H1 (cell line): ENCODE data around the gene TMEM163. TPM values are rescaled to one million over a fixed set of nuclear protein-coding genes. Genes with fewer than 3 reads are reported as not detected.

Experiments used
- CTCF ChIA-PET: fragments of 300-600 bp; sonication (Branson Sonifier 250); formaldehyde crosslinking; loops from one replicate; lab custom pipeline; 2021; ENCODE audit not compliant: partially characterized antibody; lab: Charles Lee
- POLR2A ChIA-PET: fragments of 300-600 bp; sonication (Branson Sonifier 250); formaldehyde crosslinking; loops from one replicate; lab custom pipeline; 2021; ENCODE audit warnings: inconsistent platforms; ENCODE audit not compliant: partially characterized antibody; lab: Charles Lee
- DNase-seq, 2 experiments: peaks; one replicate each; pipeline versions ENCODE4 v3.0.0 to v3.0.0-alpha.2; 2010 to 2022; ENCODE audit warnings: low spot score in 2 of 2, low read depth in 1 of 2, mixed read lengths in 1 of 2
- FAIRE-seq: peaks from 2 replicates; lab custom pipeline; 2011; peaks lifted over from hg19 to GRCh38; lab: Jason Lieb, UNC
- H2AFZ ChIP-seq: 2 replicates; pipeline ENCODE4 v1.8.1; 2012; ENCODE audit warnings: low read length, inconsistent platforms
- H2AK5ac ChIP-seq: 2 replicates; pipeline ENCODE4 v1.6.1; 2013; ENCODE audit warnings: low read depth, low read length
- H2BK120ac ChIP-seq: replicated peaks from 2 replicates; pipeline ENCODE3; 2013; ENCODE audit warnings: low read depth, low read length, inconsistent platforms
- H2BK12ac ChIP-seq: 2 replicates; pipeline ENCODE4 v1.6.1; 2013; ENCODE audit warnings: low read depth, low read length
- H2BK15ac ChIP-seq: 2 replicates; pipeline ENCODE4 v1.6.1; 2013; ENCODE audit warnings: low read length
- H2BK20ac ChIP-seq: 2 replicates; pipeline ENCODE4 v1.6.1; 2013; ENCODE audit warnings: low read length
- H2BK5ac ChIP-seq: 2 replicates; pipeline ENCODE4 v1.6.1; 2013; ENCODE audit warnings: low read depth, low read length
- H3K14ac ChIP-seq: 2 replicates; pipeline ENCODE4 v1.6.1; 2013; ENCODE audit warnings: inconsistent platforms; ENCODE audit not compliant: insufficient read length
- H3K18ac ChIP-seq: 2 replicates; pipeline ENCODE4 v1.6.1; 2013; ENCODE audit warnings: low read length; ENCODE audit errors: extremely low read depth
- H3K23ac ChIP-seq: 2 replicates; pipeline ENCODE4 v1.6.1; 2013; ENCODE audit warnings: inconsistent platforms; ENCODE audit not compliant: insufficient read length
- H3K23me2 ChIP-seq: 2 replicates; pipeline ENCODE4 v1.6.1; 2013; ENCODE audit warnings: low read depth, low read length
- H3K27ac ChIP-seq: 2 replicates; pipeline ENCODE4 v1.6.1; 2011; ENCODE audit warnings: low read depth, low read length, inconsistent platforms
- H3K27me3 ChIP-seq, 4 experiments: replicated peaks in 1 of 4; 1 replicate in 1 of 4; 2 replicates in 3 of 4; pipeline versions ENCODE4 v1.6.1 to v1.8.1; 2011 to 2013; ENCODE audit warnings: low read length in 3 of 4, mild to moderate bottlenecking in 3 of 4, inconsistent platforms in 2 of 4, mixed read lengths in 2 of 4, moderate library complexity in 1 of 4; ENCODE audit not compliant: control insufficient read depth in 3 of 4, insufficient read depth in 3 of 4; ENCODE audit errors: extremely low read depth in 1 of 4
- H3K36me3 ChIP-seq, 4 experiments: 2 replicates each; pipeline versions ENCODE4 v1.6.1 to v1.8.1; 2011 to 2013; ENCODE audit warnings: mild to moderate bottlenecking in 4 of 4, low read length in 3 of 4, moderate library complexity in 2 of 4, control low read depth in 1 of 4, inconsistent platforms in 1 of 4; ENCODE audit not compliant: insufficient read depth in 4 of 4, control insufficient read depth in 2 of 4
- H3K4ac ChIP-seq: replicated peaks from 2 replicates; pipeline ENCODE3; 2013; ENCODE audit warnings: low read length, low read depth, mixed read lengths, inconsistent platforms; ENCODE audit not compliant: insufficient read length
- H3K4me1 ChIP-seq, 4 experiments: replicated peaks in 1 of 4; 1 replicate in 1 of 4; 2 replicates in 3 of 4; pipeline versions ENCODE4 v1.6.1 to v1.8.1; 2011 to 2013; ENCODE audit warnings: low read length in 3 of 4, inconsistent platforms in 2 of 4, mixed read lengths in 1 of 4; ENCODE audit not compliant: insufficient read depth in 4 of 4, control insufficient read depth in 3 of 4
- H3K4me2 ChIP-seq, 2 experiments: 2 replicates each; pipeline versions ENCODE4 v1.6.1 to v1.8.1; 2011 to 2013; ENCODE audit warnings: low read depth in 2 of 2, low read length in 2 of 2, control low read depth in 1 of 2, inconsistent platforms in 1 of 2, mild to moderate bottlenecking in 1 of 2; ENCODE audit not compliant: insufficient read depth in 1 of 2
- H3K4me3 ChIP-seq, 4 experiments: fragments of 200-600, 300-600 bp in 1 of 4; sonication (generic), shearing (Covaris generic), sonication (Bioruptor Twin) in 1 of 4; 2 replicates each; pipeline versions ENCODE4 v1.5.1 to v1.8.1; 2011 to 2016; ENCODE audit warnings: low read length in 4 of 4, low read depth in 3 of 4, control low read depth in 2 of 4, inconsistent platforms in 2 of 4, mild to moderate bottlenecking in 2 of 4, mixed read lengths in 1 of 4, moderate library complexity in 1 of 4; ENCODE audit not compliant: insufficient read depth in 2 of 4; ENCODE audit errors: extremely low read depth in 1 of 4
- H3K56ac ChIP-seq: replicated peaks from 2 replicates; pipeline ENCODE3; 2013; ENCODE audit warnings: low read depth, mild to moderate bottlenecking, mixed read lengths, low read length, inconsistent platforms; ENCODE audit not compliant: insufficient read length
- H3K79me1 ChIP-seq: 2 replicates; pipeline ENCODE4 v1.6.1; 2013; ENCODE audit warnings: low read depth, low read length, control low read depth
- H3K79me2 ChIP-seq, 2 experiments: 2 replicates each; pipeline versions ENCODE4 v1.6.1 to v1.8.1; 2012 to 2013; ENCODE audit warnings: low read length in 2 of 2, mild to moderate bottlenecking in 2 of 2, inconsistent platforms in 1 of 2; ENCODE audit not compliant: insufficient read depth in 2 of 2, control insufficient read depth in 1 of 2
- H3K9ac ChIP-seq, 4 experiments: replicated peaks in 1 of 4; 1 replicate in 1 of 4; 2 replicates in 3 of 4; pipeline versions ENCODE4 v1.6.1 to v1.8.1; 2011 to 2013; ENCODE audit warnings: low read depth in 3 of 4, low read length in 3 of 4, control low read depth in 2 of 4, mild to moderate bottlenecking in 2 of 4, moderate library complexity in 2 of 4, inconsistent platforms in 1 of 4; ENCODE audit errors: extremely low read depth in 1 of 4
- H3K9me3 ChIP-seq, 2 experiments: 2 replicates each; pipeline versions ENCODE4 v1.6.1 to v1.8.1; 2012 to 2013; ENCODE audit warnings: mild to moderate bottlenecking in 2 of 2, moderate library complexity in 2 of 2, control low read depth in 1 of 2, inconsistent platforms in 1 of 2, low read depth in 1 of 2, low read length in 1 of 2, mixed read lengths in 1 of 2; ENCODE audit not compliant: insufficient read depth in 2 of 2
- H4K20me1 ChIP-seq, 2 experiments: replicated peaks in 1 of 2; 2 replicates each; pipeline versions ENCODE3 to v1.8.1; 2011 to 2013; ENCODE audit warnings: inconsistent platforms in 2 of 2, low read length in 2 of 2, mild to moderate bottlenecking in 1 of 2; ENCODE audit not compliant: insufficient read depth in 2 of 2, control insufficient read depth in 1 of 2
- H4K5ac ChIP-seq: 2 replicates; pipeline ENCODE4 v1.6.1; 2013; ENCODE audit warnings: low read length, low read depth, mixed read lengths, inconsistent platforms; ENCODE audit not compliant: insufficient read length
- H4K8ac ChIP-seq: 2 replicates; pipeline ENCODE4 v1.8.0; 2013; ENCODE audit warnings: mild to moderate bottlenecking, moderate library complexity, low read length, inconsistent platforms; ENCODE audit not compliant: insufficient read depth; ENCODE audit errors: extremely low read depth
- H4K91ac ChIP-seq: replicated peaks from 2 replicates; pipeline ENCODE3; 2013; ENCODE audit warnings: low read length, mixed read lengths, inconsistent platforms; ENCODE audit not compliant: insufficient read length
- ASH2L ChIP-seq: fragments of 200-600, 300-600 bp; sonication (generic); IDR thresholded peaks from one replicate; pipeline ENCODE4 v1.7.1; 2017; ENCODE audit warnings: low read length
- CEBPB ChIP-seq: IDR thresholded peaks from 2 replicates; pipeline ENCODE4 v1.6.1; 2012; ENCODE audit warnings: low read depth, low read length
- CHD1 ChIP-seq: IDR thresholded peaks from 2 replicates; pipeline ENCODE4 v1.6.1; 2012; ENCODE audit warnings: low read depth, low read length, improper control_type of control experiment
- EGR1 ChIP-seq: IDR thresholded peaks from 2 replicates; pipeline ENCODE4 v1.6.1; 2011; ENCODE audit warnings: low read depth, low read length, borderline replicate concordance
- KDM4A ChIP-seq: IDR thresholded peaks from one replicate; pipeline ENCODE4 v1.7.1; 2012; ENCODE audit warnings: low read depth, mild to moderate bottlenecking, moderate library complexity, low read length, inconsistent platforms; ENCODE audit not compliant: severe bottlenecking
- MAFK ChIP-seq: IDR thresholded peaks from 2 replicates; pipeline ENCODE4 v1.6.1; 2012; ENCODE audit warnings: low read depth, mild to moderate bottlenecking, improper control_type of control experiment, low read length
- POLR2A ChIP-seq, 2 experiments: IDR thresholded peaks; 1 replicate in 1 of 2; 2 replicates in 1 of 2; pipeline ENCODE4 v1.6.1; 2011; ENCODE audit warnings: low read depth in 2 of 2, low read length in 2 of 2, mild to moderate bottlenecking in 2 of 2; ENCODE audit errors: control extremely low read depth in 1 of 2
- RFX5 ChIP-seq: IDR thresholded peaks from 2 replicates; pipeline ENCODE4 v1.6.1; 2011; ENCODE audit warnings: low read depth, low read length, improper control_type of control experiment, borderline replicate concordance
- SIX5 ChIP-seq: IDR thresholded peaks from 2 replicates; pipeline ENCODE4 v1.6.1; 2011; ENCODE audit warnings: mild to moderate bottlenecking, low read depth, low read length
- SP1 ChIP-seq: IDR thresholded peaks from 2 replicates; pipeline ENCODE4 v1.6.1; 2011; ENCODE audit warnings: low read depth, low read length
- SUZ12 ChIP-seq: fragments of 200-600 bp; sonication (generic); IDR thresholded peaks from 2 replicates; pipeline ENCODE4 v1.6.1; 2012; ENCODE audit warnings: mild to moderate bottlenecking, inconsistent platforms, low read length, moderate library complexity, mixed read lengths
- TAF1 ChIP-seq: IDR thresholded peaks from 2 replicates; pipeline ENCODE4 v1.6.1; 2011; ENCODE audit warnings: mild to moderate bottlenecking, low read depth, low read length
- ZNF274 ChIP-seq: IDR thresholded peaks from 2 replicates; pipeline ENCODE4 v1.7.0; 2012; ENCODE audit warnings: low read length, borderline replicate concordance; ENCODE audit errors: extremely low read depth
- WGBS, 2 experiments: shearing (Covaris generic) in 1 of 2; methylation state at CpG; one replicate each; pipeline versions ENCODE4 v1.1.6 to v1.1.7; 2013 to 2015; ENCODE audit warnings: low lambda C conversion rate in 2 of 2, mixed read lengths in 2 of 2, inconsistent platforms in 1 of 2, low coverage in 1 of 2, missing lambda C conversion rate in 1 of 2; ENCODE audit not compliant: insufficient replicate concordance in 2 of 2, insufficient coverage in 1 of 2, insufficient read length in 1 of 2; ENCODE audit errors: extremely low coverage in 1 of 2, missing lambda C conversion rate in 1 of 2; 5-methylcytosine and 5-hydroxymethylcytosine counted together
- polyA plus RNA-seq, 7 experiments: library from polyadenylated mRNA; depleted of rRNA in 3 of 7; stranded (reverse) in 5 of 7; unstranded in 2 of 7; fragments of >200 nt in 5 of 7; fragments of 200-250 nt in 2 of 7; gene quantifications; 1 replicate in 5 of 7; 2 replicates in 1 of 7; 4 replicates in 1 of 7; pipeline versions ENCODE4 v1.2.1 to v1.2.3, GENCODE V29; 2011 to 2013; ENCODE audit warnings: missing spikeins in 2 of 7, mixed read lengths in 2 of 7
- total RNA-seq: library from RNA; stranded (reverse); fragmentation: NEBNext Ultra II Directional; extraction: Animal tissue kit (Norgen Biotek cat#: 25700); gene quantifications from 2 replicates; pipeline ENCODE4 v1.2.1, GENCODE V29; 2021
- TF ChIP-seq, protein P1 (sequence below): IDR thresholded peaks from 2 replicates; pipeline ENCODE4 v1.6.1; 2012; ENCODE audit warnings: inconsistent platforms

The TMEM163 gene
- total and polyA plus RNA-seq, 2 of the 8 experiments (the other 6 are each of a cell fraction or from before 2014, with no cell fraction given), result 2.8 to 3.2 TPM

DNA sequence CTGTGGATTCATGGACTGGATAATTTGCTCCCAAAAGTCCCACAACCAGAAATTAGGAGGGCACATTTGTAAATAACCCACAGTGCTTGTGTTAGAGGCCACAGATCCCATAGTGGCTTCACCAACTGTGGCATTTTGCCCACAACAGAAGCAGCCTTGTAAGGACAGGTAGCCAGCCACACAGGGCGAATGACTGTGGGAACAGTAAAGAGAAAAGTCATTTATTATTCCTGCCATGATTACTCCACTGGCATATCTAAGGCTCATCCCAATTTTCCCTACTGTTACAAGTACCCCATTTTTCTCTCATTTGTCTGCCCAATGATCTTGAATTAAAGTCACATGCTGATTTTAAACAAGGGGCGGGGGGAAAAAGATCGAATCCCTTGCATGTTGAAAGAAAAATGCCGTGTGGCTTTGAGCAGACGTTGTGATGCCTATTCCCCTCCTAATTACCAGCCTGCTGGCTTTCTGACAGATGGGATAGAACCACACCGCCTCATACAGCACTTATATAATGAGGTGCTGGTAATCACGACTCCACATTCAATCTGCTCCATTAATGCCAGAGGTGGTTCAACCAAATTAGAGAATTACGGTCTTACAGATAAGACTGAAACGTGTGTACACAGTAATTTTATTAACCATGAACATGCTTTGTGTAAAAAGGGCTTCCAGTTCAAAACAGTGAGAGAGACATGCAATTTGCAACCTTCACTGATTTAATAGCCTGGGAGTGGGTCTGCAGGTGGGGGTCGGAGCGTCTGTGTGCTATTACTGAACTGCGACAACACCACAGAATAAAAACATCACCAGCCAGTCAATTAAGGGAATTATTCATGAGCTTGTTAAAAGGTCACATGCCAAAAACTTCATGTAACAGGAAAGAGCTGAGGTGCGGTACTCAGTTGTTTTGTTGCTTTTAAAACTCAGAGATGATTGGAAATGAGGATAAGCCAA is 196.0 kb downstream of the TMEM163 start:
- Histone ChIP-seq H4K91ac (no peak overlapping the region), H3K36me3 (no peaks in the 10 kb centered on the region), H2AFZ (no peak overlapping the region), H3K23ac (no peak overlapping the region), H3K79me2 (no peaks in the 10 kb centered on the region), H4K20me1 (no peaks in the 10 kb centered on the region), H3K79me1 (no peaks in the 10 kb centered on the region), H3K9me3 (no peaks in the 10 kb centered on the region), H2BK5ac (no peak overlapping the region), H3K18ac (no peak overlapping the region), H2BK15ac (no peak overlapping the region), H3K14ac (no peak overlapping the region), H3K4ac (no peak overlapping the region), H4K8ac (no peak overlapping the region), H3K27me3 (no peaks in the 10 kb centered on the region), H2BK20ac (no peak overlapping the region), H2BK12ac (no peak overlapping the region), H3K27ac (no peak overlapping the region), H3K4me3 (no peak overlapping the region), H2AK5ac (no peak overlapping the region), H3K56ac (no peak overlapping the region), H3K9ac (no peak overlapping the region), H3K4me1 (no peaks in the 10 kb centered on the region), H3K4me2 (no peak overlapping the region), H2BK120ac (no peak overlapping the region), H3K23me2 (no peaks in the 10 kb centered on the region), H4K5ac (no peak overlapping the region)
- POLR2A ChIA-PET, result no interaction called here
- no peak for DNase-seq
- CTCF ChIA-PET, result no interaction called here
- no peak for FAIRE-seq
- WGBS, 2 experiments, result 85% methylated on average over 13 of the region's 13 CpGs; no CpG with 5 or more reads in 1 of the 2 experiments
- no peak for TF ChIP-seq MAFK
- TF ChIP-seq KDM4A, result no peak
- TF ChIP-seq RFX5, result no peak
- no peak for TF ChIP-seq CEBPB
- no peak for TF ChIP-seq SUZ12
- no peak for TF ChIP-seq TAF1
- no peak for TF ChIP-seq SIX5
- no peak for TF ChIP-seq SP1
- TF ChIP-seq EGR1, result no peak
- TF ChIP-seq ZNF274, result no peak
- TF ChIP-seq, protein P1, sequence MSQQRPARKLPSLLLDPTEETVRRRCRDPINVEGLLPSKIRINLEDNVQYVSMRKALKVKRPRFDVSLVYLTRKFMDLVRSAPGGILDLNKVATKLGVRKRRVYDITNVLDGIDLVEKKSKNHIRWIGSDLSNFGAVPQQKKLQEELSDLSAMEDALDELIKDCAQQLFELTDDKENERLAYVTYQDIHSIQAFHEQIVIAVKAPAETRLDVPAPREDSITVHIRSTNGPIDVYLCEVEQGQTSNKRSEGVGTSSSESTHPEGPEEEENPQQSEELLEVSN, result no peak
- no peak for TF ChIP-seq POLR2A (IDR thresholded peaks at IDR 0.05; ENCODE audit: control extremely low read depth in 1 of 2, low read depth in 2 of 2, low read length in 2 of 2)
- TF ChIP-seq CHD1, result no peak
- no peak for TF ChIP-seq ASH2L
